Pancreas (tissue), 10 donors: ENCODE data around the gene ACO2. TPM values are rescaled to one million over a fixed set of nuclear protein-coding genes. Genes with fewer than 3 reads are reported as not detected.
A peak's percentile ranks its signal among the peaks of the same experiment; 100 is the strongest.

Experiments used
- ATAC-seq, 4 donors: fragments of 200-7000 bp; cut with Tn5 transposase; one replicate each; pipeline versions ENCODE4 v1.8.0 to v1.9.1; 2020; ENCODE audit warnings: mild to moderate bottlenecking in 4 of 4, moderate library complexity in 4 of 4
- DNase-seq, 6 donors: peaks; one replicate each; pipeline ENCODE4 v3.0.0-alpha.2; 2020
- FAIRE-seq: peaks from 2 replicates; lab custom pipeline; 2012; peaks lifted over from hg19 to GRCh38; lab: Jason Lieb, UNC
- H3K27ac ChIP-seq, 4 donors: fragments of 200-600 bp; sonication (generic); 1 replicate in 3 of 4; 2 replicates in 1 of 4; pipeline versions ENCODE4 v1.5.0 to v1.8.0; 2020
- H3K27me3 ChIP-seq, 4 donors: fragments of 200-600 bp; one replicate each; pipeline ENCODE4 v1.8.0; 2021
- H3K36me3 ChIP-seq, 3 donors: fragments of 200-600 bp; sonication (generic) in 1 of 3; one replicate each; pipeline versions ENCODE4 v1.5.0 to v1.8.0; 2020 to 2021
- H3K4me1 ChIP-seq, 3 donors: fragments of 200-600 bp; one replicate each; pipeline ENCODE4 v1.8.0; 2021
- H3K4me3 ChIP-seq, 4 donors: fragments of 200-600 bp; sonication (generic) in 2 of 4; one replicate each; pipeline versions ENCODE4 v1.5.0 to v1.8.0; 2020 to 2021
- H3K9me3 ChIP-seq, 4 donors: fragments of 200-600 bp; one replicate each; pipeline ENCODE4 v1.8.0; 2021
- CTCF ChIP-seq, 4 donors: fragments of 200-600 bp; sonication (generic) in 3 of 4; IDR thresholded peaks; one replicate each; pipeline versions ENCODE4 v1.5.0 to v1.8.0; 2021; ENCODE audit warnings: antibody characterized with exemption in 4 of 4
- WGBS, 2 donors: extraction: QIAGEN DNeasy Blood & Tissue Kit; methylation state at CpG; one replicate each; pipeline ENCODE4 v1.1.7; 2013; 5-methylcytosine and 5-hydroxymethylcytosine counted together
- intact Hi-C, 3 donors: fragments of 100-400 bp; cut with DNase I; formaldehyde crosslinking; loops; one replicate each; pipeline versions ENCODE4 v1.11.1 to v1.14.2; 2022
- polyA plus RNA-seq, 2 donors: library from polyadenylated mRNA; stranded (reverse); fragments of 200-250 nt; gene quantifications; one replicate each; pipeline ENCODE4 v1.2.3, GENCODE V29; 2013
- total RNA-seq, 6 donors: library from RNA; stranded (reverse); fragmentation: NEBNext Ultra II Directional in 4 of 6; extraction: Animal tissue kit (Norgen Biotek cat#: 25700) in 4 of 6; gene quantifications; one replicate each; pipeline versions ENCODE4 v1.2.1 to v1.2.4, GENCODE V29; 2021 to 2023
- donor health status: healthy with polysubstance abuse.
- donor health status: DM: no; HTN: no; CAD: no; lungs with moderate emphysema.
- donor health status: DM: no; HTN: no; CAD: no.
- donor health status: control.
- donor health status: control.
- donor health status: Bipolar disorder and iron deficiency.
- donor health status: DM: yes; HTN: yes; CAD: no.
- donor health status: DM: no; HTN: no; CAD: no.
- donor health status: DM: no; HTN: no; CAD: no.
- donor health status: DM: yes; HTN: yes; CAD: no.

Gene ACO2
- total and polyA plus RNA-seq, 8 donors, result 19.2 to 53.1 (median 37.6) TPM

- H3K27me3 ChIP-seq, result no peaks in the 10 kb centered on the region
- no peaks in the 10 kb centered on the region for H3K9me3 ChIP-seq
- 75 to 82% methylated on average over 7 of the region's 7 CpGs for WGBS, 2 donors
- DNase-seq, result no peak
- no peak overlapping the region for H3K4me3 ChIP-seq
- no peaks in the 10 kb centered on the region for H3K36me3 ChIP-seq
- no peak overlapping the region for H3K27ac ChIP-seq
- FAIRE-seq, result no peak
- intact Hi-C loops, result no loop called here
- TF ChIP-seq CTCF (IDR thresholded peaks at IDR 0.05), result no peak
- peaks cover 0 to 5% (median 0%) of the 10 kb centered on the region in 3 donors for H3K4me1 ChIP-seq
- peak in 2 of 4 donors; percentile 33 to 43 for ATAC-seq
Measured at GRCh38 chr22:41478891-41479521, 10.1 kb downstream of the ACO2 start.

- H3K27me3 ChIP-seq, result no peaks in the 10 kb centered on the region
- DNase-seq (no peak), FAIRE-seq (no peak), ATAC-seq (peak in 2 of 4 donors; percentile 26 to 41)
- H3K27ac ChIP-seq, result no peak overlapping the region
- H3K4me1 ChIP-seq, result peaks cover 0 to 5% (median 0%) of the 10 kb centered on the region in 3 donors
- no peak overlapping the region for H3K4me3 ChIP-seq
- no peaks in the 10 kb centered on the region for H3K36me3 ChIP-seq
- 77 to 78% methylated on average over 6 of the region's 6 CpGs for WGBS, 2 donors
- no peaks in the 10 kb centered on the region for H3K9me3 ChIP-seq
- intact Hi-C loops, result no loop called here
- no peak for TF ChIP-seq CTCF (IDR thresholded peaks at IDR 0.05)
Measured at GRCh38 chr22:41479671-41480396, 10.9 kb downstream of the ACO2 start.

GRCh38 chr22:41480397-41480735, 11.4 kb downstream of the ACO2 start:
- H3K4me3 ChIP-seq, result no peak overlapping the region
- intact Hi-C loops, result no loop called here
- WGBS, 2 donors, result 63 to 68% methylated on average over 7 of the region's 7 CpGs
- peaks cover 0 to 5% (median 0%) of the 10 kb centered on the region in 3 donors for H3K4me1 ChIP-seq
- TF ChIP-seq CTCF (IDR thresholded peaks at IDR 0.05), result no peak
- DNase-seq, result no peak
- ATAC-seq, result no peak
- H3K27me3 ChIP-seq, result no peaks in the 10 kb centered on the region
- no peak overlapping the region for H3K27ac ChIP-seq
- FAIRE-seq, result no peak
- H3K36me3 ChIP-seq, result no peaks in the 10 kb centered on the region
- no peaks in the 10 kb centered on the region for H3K9me3 ChIP-seq

GRCh38 chr22:41481131-41481830, 12.4 kb downstream of the ACO2 start:
- H3K27me3 ChIP-seq, result no peaks in the 10 kb centered on the region
- intact Hi-C loops, result no loop called here
- no peaks in the 10 kb centered on the region for H3K36me3 ChIP-seq
- DNase-seq (no peak), ATAC-seq (no peak), FAIRE-seq (no peak)
- no peaks in the 10 kb centered on the region for H3K9me3 ChIP-seq
- H3K4me1 ChIP-seq, result peaks cover 0 to 5% (median 0%) of the 10 kb centered on the region in 3 donors
- WGBS, 2 donors, result 75 to 76% methylated on average over 15 of the region's 15 CpGs
- no peak overlapping the region for H3K4me3 ChIP-seq
- no peak overlapping the region for H3K27ac ChIP-seq
- no peak for TF ChIP-seq CTCF (IDR thresholded peaks at IDR 0.05)
